Measurements from ENCODE around the gene GPR183.

GPR183 gene

GRCh38 chr13:99310382-99311031 lies 3.3 kb upstream of the GPR183 start:
- H3K27ac ChIP-seq (replicated peaks; ENCODE audit: low read length) = no peak overlapping the region
- no peak overlapping the region for H4K91ac ChIP-seq (ENCODE audit: low read depth, low read length, poor library complexity)

GRCh38 chr13:99308471-99309087 lies 1.4 kb upstream of the GPR183 start:
- Histone ChIP-seq H3K14ac (ENCODE audit: low read length) (no peak overlapping the region), H3K23ac (ENCODE audit: low read depth, low read length, poor library complexity) (no peak overlapping the region), H2AK5ac (ENCODE audit: low read depth, low read length) (no peak overlapping the region), H2BK5ac (ENCODE audit: low read length) (no peak overlapping the region), H3K79me1 (ENCODE audit: low read depth, low read length) (peaks cover 1% of the 10 kb centered on the region), H2BK12ac (ENCODE audit: low read length) (no peak overlapping the region), H3K36me3 (replicated peaks in 1 of 2; ENCODE audit: control insufficient read depth in 2 of 2, insufficient read depth in 2 of 2, low read length in 2 of 2) (peaks cover 4 to 6% of the 10 kb centered on the region in 2 donors), H3K27ac (replicated peaks; ENCODE audit: low read length) (no peak overlapping the region), H3K4ac (ENCODE audit: low read length) (no peak overlapping the region), H3K4me1 (ENCODE audit: control insufficient read depth in 2 of 2, insufficient read depth in 1 of 2, low read depth in 1 of 2, low read length in 2 of 2) (peaks cover 11 to 23% of the 10 kb centered on the region in 2 donors), H3K4me3 (ENCODE audit: low read length in 2 of 2) (no peak overlapping the region), H4K91ac (ENCODE audit: low read depth, low read length, poor library complexity) (no peak overlapping the region), H3K9me3 (replicated peaks in 1 of 2; ENCODE audit: control insufficient read depth in 2 of 2, insufficient read depth in 1 of 2, low read depth in 1 of 2, low read length in 2 of 2) (peaks cover 3% of the 10 kb centered on the region in 2 donors), H3K18ac (ENCODE audit: low read length) (no peak overlapping the region), H4K8ac (ENCODE audit: low read depth, low read length) (no peak overlapping the region), H3K4me2 (ENCODE audit: insufficient read depth, low read length, poor library complexity, severe bottlenecking) (no peak overlapping the region), H3K27me3 (ENCODE audit: control insufficient read depth in 3 of 3, insufficient read depth in 3 of 3, low read depth in 1 of 3, low read length in 3 of 3) (no peaks in the 10 kb centered on the region), H3K9ac (ENCODE audit: low read depth, low read length, poor library complexity) (no peak overlapping the region), H2AFZ (ENCODE audit: low read length) (no peak overlapping the region), H2BK15ac (ENCODE audit: low read length) (no peak overlapping the region), H2BK120ac (ENCODE audit: low read depth, low read length) (no peak overlapping the region)
- no CpG with 5 or more reads among the region's 3 CpGs for WGBS, 2 donors (ENCODE audit: extremely low coverage in 2 of 2, insufficient read length in 2 of 2, insufficient replicate concordance in 1 of 2)
- DNase-seq (ENCODE audit: low spot score) = no peak

More at GRCh38 chr13:99310382-99311031, 3.3 kb upstream of the GPR183 start:
- Histone ChIP-seq H3K79me1 (ENCODE audit: low read depth, low read length) (peaks cover 1% of the 10 kb centered on the region), H3K4me2 (ENCODE audit: insufficient read depth, low read length, poor library complexity, severe bottlenecking) (no peak overlapping the region), H2BK12ac (ENCODE audit: low read length) (no peak overlapping the region), H2BK120ac (ENCODE audit: low read depth, low read length) (no peak overlapping the region), H3K18ac (ENCODE audit: low read length) (no peak overlapping the region), H3K36me3 (replicated peaks in 1 of 2; ENCODE audit: control insufficient read depth in 2 of 2, insufficient read depth in 2 of 2, low read length in 2 of 2) (peaks cover 1 to 9% of the 10 kb centered on the region in 2 donors), H3K4me1 (ENCODE audit: control insufficient read depth in 2 of 2, insufficient read depth in 1 of 2, low read depth in 1 of 2, low read length in 2 of 2) (peaks cover 13 to 31% of the 10 kb centered on the region in 2 donors), H2AK5ac (ENCODE audit: low read depth, low read length) (no peak overlapping the region), H3K23ac (ENCODE audit: low read depth, low read length, poor library complexity) (no peak overlapping the region), H3K9me3 (replicated peaks in 1 of 2; ENCODE audit: control insufficient read depth in 2 of 2, insufficient read depth in 1 of 2, low read depth in 1 of 2, low read length in 2 of 2) (peaks cover 0 to 13% of the 10 kb centered on the region in 2 donors), H2BK15ac (ENCODE audit: low read length) (no peak overlapping the region), H3K27me3 (ENCODE audit: control insufficient read depth in 3 of 3, insufficient read depth in 3 of 3, low read depth in 1 of 3, low read length in 3 of 3) (no peaks in the 10 kb centered on the region), H3K4me3 (ENCODE audit: low read length in 2 of 2) (no peak overlapping the region), H4K8ac (ENCODE audit: low read depth, low read length) (no peak overlapping the region), H2AFZ (ENCODE audit: low read length) (no peak overlapping the region), H2BK5ac (ENCODE audit: low read length) (no peak overlapping the region), H3K14ac (ENCODE audit: low read length) (no peak overlapping the region), H3K9ac (ENCODE audit: low read depth, low read length, poor library complexity) (no peak overlapping the region), H3K4ac (ENCODE audit: low read length) (no peak overlapping the region)
- no peak for DNase-seq (ENCODE audit: low spot score)
- no CpG with 5 or more reads among the region's 4 CpGs for WGBS, 2 donors (ENCODE audit: extremely low coverage in 2 of 2, insufficient read length in 2 of 2, insufficient replicate concordance in 1 of 2)

GRCh38 chr13:99307648-99308339 lies 595 bp upstream of the GPR183 start:
- Histone ChIP-seq H3K9ac (ENCODE audit: low read depth, low read length, poor library complexity) (no peak overlapping the region), H3K14ac (ENCODE audit: low read length) (no peak overlapping the region), H2AFZ (ENCODE audit: low read length) (no peak overlapping the region), H3K36me3 (replicated peaks in 1 of 2; ENCODE audit: control insufficient read depth in 2 of 2, insufficient read depth in 2 of 2, low read length in 2 of 2) (peaks cover 4 to 6% of the 10 kb centered on the region in 2 donors), H3K4me2 (ENCODE audit: insufficient read depth, low read length, poor library complexity, severe bottlenecking) (no peak overlapping the region), H2BK120ac (ENCODE audit: low read depth, low read length) (no peak overlapping the region), H3K4me1 (ENCODE audit: control insufficient read depth in 2 of 2, insufficient read depth in 1 of 2, low read depth in 1 of 2, low read length in 2 of 2) (peaks cover 8 to 20% of the 10 kb centered on the region in 2 donors), H3K23ac (ENCODE audit: low read depth, low read length, poor library complexity) (no peak overlapping the region), H3K27ac (replicated peaks; ENCODE audit: low read length) (no peak overlapping the region), H2BK15ac (ENCODE audit: low read length) (no peak overlapping the region), H2BK12ac (ENCODE audit: low read length) (no peak overlapping the region), H2BK5ac (ENCODE audit: low read length) (no peak overlapping the region), H3K4me3 (ENCODE audit: low read length in 2 of 2) (no peak overlapping the region), H3K4ac (ENCODE audit: low read length) (no peak overlapping the region), H3K9me3 (replicated peaks in 1 of 2; ENCODE audit: control insufficient read depth in 2 of 2, insufficient read depth in 1 of 2, low read depth in 1 of 2, low read length in 2 of 2) (peaks cover 3% of the 10 kb centered on the region in 2 donors), H3K27me3 (ENCODE audit: control insufficient read depth in 3 of 3, insufficient read depth in 3 of 3, low read depth in 1 of 3, low read length in 3 of 3) (no peaks in the 10 kb centered on the region), H3K18ac (ENCODE audit: low read length) (no peak overlapping the region), H4K8ac (ENCODE audit: low read depth, low read length) (no peak overlapping the region), H3K79me1 (ENCODE audit: low read depth, low read length) (peaks cover 1% of the 10 kb centered on the region), H2AK5ac (ENCODE audit: low read depth, low read length) (no peak overlapping the region), H4K91ac (ENCODE audit: low read depth, low read length, poor library complexity) (no peak overlapping the region)
- DNase-seq (ENCODE audit: low spot score) = no peak
- no CpG with 5 or more reads among the region's 6 CpGs for WGBS, 2 donors (ENCODE audit: extremely low coverage in 2 of 2, insufficient read length in 2 of 2, insufficient replicate concordance in 1 of 2)

GRCh38 chr13:99305566-99305965 lies 1.6 kb downstream of the GPR183 start:
- Histone ChIP-seq H3K23ac (ENCODE audit: low read depth, low read length, poor library complexity) (no peak overlapping the region), H3K4me2 (ENCODE audit: insufficient read depth, low read length, poor library complexity, severe bottlenecking) (no peak overlapping the region), H3K4me1 (ENCODE audit: control insufficient read depth in 2 of 2, insufficient read depth in 1 of 2, low read depth in 1 of 2, low read length in 2 of 2) (peaks cover 3 to 16% of the 10 kb centered on the region in 2 donors), H3K14ac (ENCODE audit: low read length) (no peak overlapping the region), H2AK5ac (ENCODE audit: low read depth, low read length) (no peak overlapping the region), H4K91ac (ENCODE audit: low read depth, low read length, poor library complexity) (no peak overlapping the region), H3K36me3 (replicated peaks in 1 of 2; ENCODE audit: control insufficient read depth in 2 of 2, insufficient read depth in 2 of 2, low read length in 2 of 2) (peaks cover 4 to 6% of the 10 kb centered on the region in 2 donors), H3K9ac (ENCODE audit: low read depth, low read length, poor library complexity) (no peak overlapping the region), H3K79me1 (ENCODE audit: low read depth, low read length) (peaks cover 1% of the 10 kb centered on the region), H3K4ac (ENCODE audit: low read length) (no peak overlapping the region), H4K8ac (ENCODE audit: low read depth, low read length) (no peak overlapping the region), H3K4me3 (ENCODE audit: low read length in 2 of 2) (no peak overlapping the region), H2BK5ac (ENCODE audit: low read length) (no peak overlapping the region), H3K27ac (replicated peaks; ENCODE audit: low read length) (no peak overlapping the region), H2BK120ac (ENCODE audit: low read depth, low read length) (no peak overlapping the region), H3K27me3 (ENCODE audit: control insufficient read depth in 3 of 3, insufficient read depth in 3 of 3, low read depth in 1 of 3, low read length in 3 of 3) (no peaks in the 10 kb centered on the region), H2BK15ac (ENCODE audit: low read length) (no peak overlapping the region), H3K9me3 (replicated peaks in 1 of 2; ENCODE audit: control insufficient read depth in 2 of 2, insufficient read depth in 1 of 2, low read depth in 1 of 2, low read length in 2 of 2) (peaks cover 0 to 3% of the 10 kb centered on the region in 2 donors), H2AFZ (ENCODE audit: low read length) (no peak overlapping the region), H2BK12ac (ENCODE audit: low read length) (no peak overlapping the region), H3K18ac (ENCODE audit: low read length) (no peak overlapping the region)
- WGBS, 2 donors (ENCODE audit: extremely low coverage in 2 of 2, insufficient read length in 2 of 2, insufficient replicate concordance in 1 of 2) = no CpG with 5 or more reads among the region's 8 CpGs
- DNase-seq (ENCODE audit: low spot score) = no peak

Data from neuronal stem cell (in vitro differentiated cells).